ENCODE measurements around the gene VEGFB.

Gene VEGFB

GRCh38 chr11:64211181-64211872 lies 23.1 kb upstream of the VEGFB start:
- FAIRE-seq: no peak

GRCh38 chr11:64216879-64217278 lies 17.5 kb upstream of the VEGFB start:
- no peak for FAIRE-seq

- no peak for FAIRE-seq
These were observed 15.6 kb upstream of the VEGFB start for GRCh38 chr11:64218628-64219353.

GRCh38 chr11:64219354-64219684 lies 15.1 kb upstream of the VEGFB start:
- FAIRE-seq: no peak

GRCh38 chr11:64219755-64220154 lies 14.6 kb upstream of the VEGFB start:
- FAIRE-seq: no peak

GRCh38 chr11:64220271-64220670 lies 14.1 kb upstream of the VEGFB start:
- no peak for FAIRE-seq

GRCh38 chr11:64220798-64221197 lies 13.6 kb upstream of the VEGFB start:
- FAIRE-seq: no peak

- no peak for FAIRE-seq
These were observed 11.8 kb upstream of the VEGFB start for GRCh38 chr11:64222651-64223000.

GRCh38 chr11:64223001-64223651 lies 11.3 kb upstream of the VEGFB start:
- no peak for FAIRE-seq

- no peak for FAIRE-seq
These were observed 10.1 kb upstream of the VEGFB start for GRCh38 chr11:64224151-64224890.

GRCh38 chr11:64224891-64225607 lies 9.3 kb upstream of the VEGFB start:
- FAIRE-seq: no peak

- FAIRE-seq: no peak
These were observed 8.5 kb upstream of the VEGFB start, which contains the start of the genes NUDT22 and TRPT1 for GRCh38 chr11:64225608-64226506. Gene NUDT22 (plus strand): TSS chr11:64226274. CDS start chr11:64226653, 379 bp downstream. Gene TRPT1 (minus strand): TSS chr11:64226186. CDS start chr11:64225860, 326 bp downstream.

- no peak for FAIRE-seq
These were observed 7.8 kb upstream of the VEGFB start for GRCh38 chr11:64226507-64227051.

- no peak for FAIRE-seq
These were observed 6.9 kb upstream of the VEGFB start for GRCh38 chr11:64227405-64227956.

- FAIRE-seq: no peak
These were observed 5.2 kb upstream of the VEGFB start for GRCh38 chr11:64229090-64229743.

- no peak for FAIRE-seq
These were observed 4.6 kb upstream of the VEGFB start for GRCh38 chr11:64229744-64230170.

- no peak for FAIRE-seq
These were observed 4.0 kb upstream of the VEGFB start, which contains the start of gene DNAJC4 for GRCh38 chr11:64230171-64230984. Gene DNAJC4 (plus strand): TSS chr11:64230548. CDS start chr11:64230855, 307 bp downstream.

GRCh38 chr11:64230985-64231365 lies 3.4 kb upstream of the VEGFB start:
- FAIRE-seq: no peak

GRCh38 chr11:64231546-64231945 lies 2.8 kb upstream of the VEGFB start:
- no peak for FAIRE-seq

Measured in TTC549 (cell line).